NB4 (cell line): ENCODE results near the gene GP5.

Source experiments
- MYC ChIP-seq: IDR thresholded peaks from 2 replicates; pipeline ENCODE4 v1.6.1; 2011; ENCODE audit warnings: low read depth, low read length
- TF ChIP-seq, protein P1 (sequence below): IDR thresholded peaks from one replicate; pipeline ENCODE4 v1.5.1; 2012; ENCODE audit warnings: low read depth, low read length

DNA sequence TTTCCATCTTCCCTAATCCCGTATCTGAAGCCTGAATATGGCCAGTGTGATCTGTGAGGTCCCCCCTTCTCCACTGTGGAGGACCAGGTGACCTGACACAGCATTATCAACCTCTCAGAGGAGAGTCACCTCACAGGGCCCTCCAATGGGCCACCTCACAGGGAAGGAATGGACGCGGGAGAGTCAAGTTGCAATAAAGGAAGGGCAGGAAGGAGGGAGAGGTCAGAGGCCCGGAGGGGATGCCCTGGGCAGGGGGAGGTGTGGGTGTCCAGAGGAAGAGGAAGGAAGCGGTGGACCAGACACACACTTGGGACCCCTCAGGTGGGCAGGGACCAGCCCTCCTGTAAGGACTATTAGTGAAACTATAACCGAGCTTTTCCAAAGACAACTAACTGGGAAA lies 14.9 kb downstream of the GP5 start:
- TF ChIP-seq, protein P1, sequence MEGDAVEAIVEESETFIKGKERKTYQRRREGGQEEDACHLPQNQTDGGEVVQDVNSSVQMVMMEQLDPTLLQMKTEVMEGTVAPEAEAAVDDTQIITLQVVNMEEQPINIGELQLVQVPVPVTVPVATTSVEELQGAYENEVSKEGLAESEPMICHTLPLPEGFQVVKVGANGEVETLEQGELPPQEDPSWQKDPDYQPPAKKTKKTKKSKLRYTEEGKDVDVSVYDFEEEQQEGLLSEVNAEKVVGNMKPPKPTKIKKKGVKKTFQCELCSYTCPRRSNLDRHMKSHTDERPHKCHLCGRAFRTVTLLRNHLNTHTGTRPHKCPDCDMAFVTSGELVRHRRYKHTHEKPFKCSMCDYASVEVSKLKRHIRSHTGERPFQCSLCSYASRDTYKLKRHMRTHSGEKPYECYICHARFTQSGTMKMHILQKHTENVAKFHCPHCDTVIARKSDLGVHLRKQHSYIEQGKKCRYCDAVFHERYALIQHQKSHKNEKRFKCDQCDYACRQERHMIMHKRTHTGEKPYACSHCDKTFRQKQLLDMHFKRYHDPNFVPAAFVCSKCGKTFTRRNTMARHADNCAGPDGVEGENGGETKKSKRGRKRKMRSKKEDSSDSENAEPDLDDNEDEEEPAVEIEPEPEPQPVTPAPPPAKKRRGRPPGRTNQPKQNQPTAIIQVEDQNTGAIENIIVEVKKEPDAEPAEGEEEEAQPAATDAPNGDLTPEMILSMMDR: no peak
- no peak for TF ChIP-seq MYC
